HepG2 (cell line): ENCODE measurements around the gene FNBP1L. TPM values are rescaled to one million over a fixed set of nuclear protein-coding genes. Genes with fewer than 3 reads are reported as not detected.

Experiments
- ATAC-seq: fragments of 200-7000 bp; cut with Tn5 transposase; 3 replicates; pipeline ENCODE4 v1.9.1; 2020; ENCODE audit warnings: mild to moderate bottlenecking, moderate library complexity
- BruUV-seq: library from RNA; stranded (reverse); fragments of 400-500 nt; replicated peaks from 2 replicates; lab custom pipeline; 2021; lab: Mats Ljungman, UMichigan
- CTCF ChIA-PET: fragments of 300-600 bp; formaldehyde crosslinking; extraction: SDS; loops from one replicate; lab custom pipeline; 2021; ENCODE audit warnings: low total read pairs, inconsistent platforms, low intra/inter-chr PET ratio; lab: Yijun Ruan, JAX
- POLR2A ChIA-PET: fragments of 350-600 bp; sonication (Branson Sonifier 250); formaldehyde crosslinking; loops from one replicate; lab custom pipeline; 2020; ENCODE audit warnings: antibody characterized with exemption, inconsistent platforms; lab: Yijun Ruan, JAX
- DNase-seq: peaks from one replicate; pipeline ENCODE4 v3.0.0-alpha.2; 2015; ENCODE audit warnings: low spot score
- FAIRE-seq: peaks from 3 replicates; lab custom pipeline; 2011; peaks lifted over from hg19 to GRCh38; lab: Jason Lieb, UNC
- H2AFZ ChIP-seq: one replicate; pipeline ENCODE4 v1.6.1; 2011; ENCODE audit warnings: low read length, inconsistent platforms
- H3K27ac ChIP-seq: fragments of 300-600 bp; 3 replicates; pipeline ENCODE4 v1.8.0; 2011; ENCODE audit warnings: mixed run types, mild to moderate bottlenecking, mixed read lengths, low read length, inconsistent platforms; ENCODE audit not compliant: insufficient read depth; ENCODE audit errors: extremely low read length
- H3K27me3 ChIP-seq, 2 experiments: fragments of 200-600 bp in 1 of 2; 2 replicates in 1 of 2; 3 replicates in 1 of 2; pipeline versions ENCODE4 v1.6.0 to v1.8.0; 2011; ENCODE audit warnings: low read length in 2 of 2, mild to moderate bottlenecking in 2 of 2, moderate library complexity in 2 of 2, inconsistent platforms in 1 of 2; ENCODE audit not compliant: insufficient read depth in 2 of 2, control insufficient read depth in 1 of 2
- H3K36me3 ChIP-seq, 2 experiments: fragments of 200-600 bp in 1 of 2; replicated peaks in 1 of 2; 2 replicates in 1 of 2; 3 replicates in 1 of 2; pipeline versions ENCODE4 v1.5.1 to v1.8.0; 2011; ENCODE audit warnings: low read length in 2 of 2, inconsistent platforms in 1 of 2; ENCODE audit not compliant: insufficient read depth in 2 of 2, control insufficient read depth in 1 of 2
- H3K4me1 ChIP-seq: 2 replicates; pipeline ENCODE4 v1.5.1; 2012; ENCODE audit warnings: low read length, inconsistent platforms; ENCODE audit not compliant: insufficient read depth
- H3K4me2 ChIP-seq: 2 replicates; pipeline ENCODE4 v1.6.0; 2011; ENCODE audit warnings: low read depth, low read length, inconsistent platforms
- H3K4me3 ChIP-seq, 3 experiments: fragments of 200-600 bp in 1 of 3; sonication (generic), shearing (Covaris generic) in 1 of 3; replicated peaks in 1 of 3; 2 replicates each; pipeline ENCODE4 v1.5.1; 2011 to 2016; ENCODE audit warnings: low read length in 3 of 3, inconsistent platforms in 2 of 3, low read depth in 2 of 3, mild to moderate bottlenecking in 2 of 3, control low read depth in 1 of 3, mixed read lengths in 1 of 3; ENCODE audit not compliant: insufficient read depth in 1 of 3
- H3K79me2 ChIP-seq: one replicate; pipeline ENCODE4 v1.6.1; 2011; ENCODE audit warnings: low read length, inconsistent platforms; ENCODE audit not compliant: insufficient read depth
- H3K9ac ChIP-seq: 2 replicates; pipeline ENCODE4 v1.6.0; 2011; ENCODE audit warnings: mild to moderate bottlenecking, low read depth, low read length, inconsistent platforms; ENCODE audit not compliant: insufficient read depth
- H3K9me3 ChIP-seq: 2 replicates; pipeline ENCODE4 v1.5.1; 2012; ENCODE audit warnings: mild to moderate bottlenecking, low read length
- H4K20me1 ChIP-seq: 2 replicates; pipeline ENCODE4 v1.6.0; 2011; ENCODE audit warnings: inconsistent platforms, mild to moderate bottlenecking, low read length, moderate library complexity; ENCODE audit not compliant: insufficient read depth
- ARHGAP35 ChIP-seq: sonication (generic); formaldehyde crosslinking; IDR thresholded peaks from 2 replicates; pipeline ENCODE4 v1.9.0; 2022; ENCODE audit warnings: mild to moderate bottlenecking, inconsistent platforms, moderate library complexity, missing genetic modification reagents, borderline replicate concordance
- ARNTL ChIP-seq: sonication (generic); formaldehyde crosslinking; IDR thresholded peaks from 2 replicates; pipeline ENCODE4 v1.4.0; 2020; ENCODE audit warnings: mild to moderate bottlenecking, missing genetic modification reagents
- DZIP1 ChIP-seq: sonication (generic); formaldehyde crosslinking; IDR thresholded peaks from 2 replicates; pipeline ENCODE4 v1.5.0; 2020; ENCODE audit warnings: mild to moderate bottlenecking, missing genetic modification reagents
- ETV6 ChIP-seq: sonication (generic); formaldehyde crosslinking; conservative IDR thresholded peaks from 2 replicates; pipeline ENCODE4 v1.4.0; 2020; ENCODE audit warnings: missing genetic modification reagents
- IKZF5 ChIP-seq: IDR thresholded peaks from 2 replicates; pipeline ENCODE4 v1.6.1; 2018; ENCODE audit warnings: missing genetic modification reagents, mild to moderate bottlenecking, missing compliant biosample characterization
- PBX2 ChIP-seq: IDR thresholded peaks from 2 replicates; pipeline ENCODE4 v1.6.1; 2016; ENCODE audit warnings: control low read depth
- SOX13 ChIP-seq, 3 experiments: fragments of 450-650 bp in 1 of 3; sonication (generic) in 1 of 3; formaldehyde crosslinking in 1 of 3; IDR thresholded peaks in 2 of 3; conservative IDR thresholded peaks in 1 of 3; 2 replicates each; pipeline versions ENCODE4 v1.5.0 to v1.6.1; 2016 to 2020; ENCODE audit warnings: antibody characterized with exemption in 1 of 3, mild to moderate bottlenecking in 1 of 3, missing compliant biosample characterization in 1 of 3, missing genetic modification reagents in 1 of 3, moderate library complexity in 1 of 3
- TFE3 ChIP-seq: IDR thresholded peaks from 2 replicates; pipeline ENCODE4 v1.6.1; 2016
- TRAFD1 ChIP-seq: sonication (generic); formaldehyde crosslinking; IDR thresholded peaks from 2 replicates; pipeline ENCODE4 v1.5.1; 2020; ENCODE audit warnings: missing genetic modification reagents, mild to moderate bottlenecking, borderline replicate concordance
- ZGPAT ChIP-seq: IDR thresholded peaks from 2 replicates; pipeline ENCODE4 v1.6.1; 2016; ENCODE audit warnings: mild to moderate bottlenecking
- ZNF263 ChIP-seq: sonication (generic); formaldehyde crosslinking; IDR thresholded peaks from 2 replicates; pipeline ENCODE4 v1.4.0; 2020; ENCODE audit warnings: missing genetic modification reagents
- ZNF510 ChIP-seq: sonication (generic); formaldehyde crosslinking; IDR thresholded peaks from 2 replicates; pipeline ENCODE4 v1.4.0; 2020; ENCODE audit warnings: low read depth, mild to moderate bottlenecking, missing genetic modification reagents
- ZNF557 ChIP-seq: sonication (generic); formaldehyde crosslinking; IDR thresholded peaks from 2 replicates; pipeline ENCODE4 v1.4.0; 2020; ENCODE audit warnings: missing genetic modification reagents
- ZSCAN9 ChIP-seq: IDR thresholded peaks from 2 replicates; pipeline ENCODE4 v1.6.1; 2016; ENCODE audit warnings: borderline replicate concordance
- in situ Hi-C: cut with HindIII; loops from 2 replicates; pipeline ENCODE4 v1.10.0; 2017; ENCODE audit warnings: low pct_unique_long_range_greater_than_20kb; ENCODE audit not compliant: extremely low pct_ligation_motif_present
- intact Hi-C: fragments of 100-400 bp; cut with micrococcal nuclease; formaldehyde crosslinking; loops from one replicate; pipeline ENCODE4 v1.10.0; 2022; ENCODE audit not compliant: unreplicated experiment
- polyA plus RNA-seq, 8 experiments: library from polyadenylated mRNA; depleted of rRNA in 3 of 8; stranded (reverse) in 7 of 8; unstranded in 1 of 8; fragments of >200 nt; fragmentation: Illumina TruSeq in 4 of 8; extraction: Trizol in 4 of 8; gene quantifications; 2 replicates each; pipeline versions ENCODE4 v1.2.1 to v1.2.3, GENCODE V29; 2011 to 2016; ENCODE audit warnings: low read depth in 4 of 8, missing spikeins in 1 of 8, mixed read lengths in 1 of 8; ENCODE audit not compliant: insufficient read depth in 1 of 8
- total RNA-seq, 5 experiments: library from RNA; depleted of rRNA; stranded (reverse); fragments of >200 nt; fragmentation: Illumina TruSeq; extraction: Trizol; gene quantifications; 2 replicates each; pipeline ENCODE4 v1.2.3, GENCODE V29; 2016; ENCODE audit warnings: low read depth in 1 of 5

The FNBP1L gene
- total and polyA plus RNA-seq, 2 of the 13 experiments (the other 11 are each of a cell fraction or from before 2014, with no cell fraction given), result 24.1 to 27.1 TPM

- CTCF ChIA-PET, result no interaction called here
- H3K27me3 ChIP-seq, result no peaks in the 10 kb centered on the region
- peaks cover 9% of the 10 kb centered on the region; the same call in 1 of the 2 replicates for H3K4me1 ChIP-seq
- no peak overlapping the region for H3K9ac ChIP-seq
- no peak overlapping the region for H3K4me3 ChIP-seq
- in situ Hi-C loops, result no loop called here
- no TSS peak for BruUV-seq
- ATAC-seq, result no peak
- DNase-seq, result no peak
- no peak overlapping the region for H3K27ac ChIP-seq
- FAIRE-seq, result no peak
- no peaks in the 10 kb centered on the region for H3K9me3 ChIP-seq
- intact Hi-C loops, result no loop called here
- H3K4me2 ChIP-seq, result no peak overlapping the region
- H4K20me1 ChIP-seq, result no peaks in the 10 kb centered on the region
- peaks cover 1 to 12% of the 10 kb centered on the region in 2 experiments; a peak in 3 of 5 replicates for H3K36me3 ChIP-seq
- POLR2A ChIA-PET, result no interaction called here
- H3K79me2 ChIP-seq, result no peaks in the 10 kb centered on the region
- H2AFZ ChIP-seq, result no peak overlapping the region
- TF ChIP-seq TRAFD1 (CRISPR knock-in tag) (no peak), ZGPAT (no peak), ZSCAN9 (no peak), PBX2 (CRISPR knock-in tag) (no peak), ARNTL (CRISPR knock-in tag) (no peak), ZNF510 (CRISPR knock-in tag) (no peak), ZNF263 (CRISPR knock-in tag) (no peak), ARHGAP35 (no peak), ZNF557 (no peak), IKZF5 (no peak), DZIP1 (no peak), ETV6 (no peak), TFE3 (CRISPR knock-in tag) (no peak), SOX13 (IDR thresholded peaks at IDR 0.05) (no peak), SOX13 (CRISPR knock-in tag; conservative IDR thresholded peaks at IDR 0.05 in 1 of 2, IDR thresholded peaks at IDR 0.05 in 1 of 2) (no peak)
Observed at GRCh38 chr1:93518516-93518915, 70.6 kb downstream of the FNBP1L start.
